Sigmoid colon (tissue), 7 donors: ENCODE data around the gene SNAI3. TPM values are rescaled to one million over a fixed set of nuclear protein-coding genes. Genes with fewer than 3 reads are reported as not detected.
A peak's percentile ranks its signal among the peaks of the same experiment; 100 is the strongest.

Source experiments
- DNase-seq: peaks from one replicate; pipeline ENCODE4 v3.0.0-alpha.2; 2019
- H3K27ac ChIP-seq, 4 donors: fragments of 200-600 bp; sonication (generic); one replicate each; pipeline ENCODE4 v1.5.1; 2016 to 2019; ENCODE audit warnings: mild to moderate bottlenecking in 1 of 4
- H3K27me3 ChIP-seq, 3 donors: fragments of 200-600 bp; sonication (generic); one replicate each; pipeline ENCODE4 v1.5.1; 2019; ENCODE audit warnings: mild to moderate bottlenecking in 1 of 3
- H3K36me3 ChIP-seq, 4 donors: fragments of 200-600 bp; sonication (generic); one replicate each; pipeline ENCODE4 v1.5.1; 2016 to 2019
- H3K4me1 ChIP-seq, 4 donors: fragments of 200-600 bp; sonication (generic); one replicate each; pipeline ENCODE4 v1.5.1; 2017 to 2019
- H3K4me3 ChIP-seq, 4 donors: fragments of 200-600 bp; sonication (generic); one replicate each; pipeline ENCODE4 v1.5.1; 2017 to 2019; ENCODE audit warnings: mild to moderate bottlenecking in 2 of 4, moderate library complexity in 1 of 4
- H3K9me3 ChIP-seq, 4 donors: fragments of 200-600 bp in 3 of 4; sonication (generic) in 3 of 4; one replicate each; pipeline versions ENCODE4 v1.5.1 to v1.6.1; 2013 to 2019
- CTCF ChIP-seq, 4 experiments: fragments of 450-650 bp in 3 of 4; fragments of 200-600 bp in 1 of 4; IDR thresholded peaks; one replicate each; pipeline ENCODE4 v1.5.1; 2016 to 2019; ENCODE audit warnings: antibody characterized with exemption in 4 of 4, mild to moderate bottlenecking in 3 of 4, moderate library complexity in 2 of 4
- EP300 ChIP-seq, 4 donors: sonication (generic); formaldehyde crosslinking; IDR thresholded peaks; one replicate each; pipeline ENCODE4 v1.6.1; 2017; ENCODE audit warnings: antibody characterized with exemption in 4 of 4
- POLR2A ChIP-seq, 2 donors: fragments of 450-650 bp; IDR thresholded peaks; one replicate each; pipeline ENCODE4 v1.6.1; 2016; ENCODE audit warnings: antibody characterized with exemption in 2 of 2, mild to moderate bottlenecking in 2 of 2, moderate library complexity in 2 of 2
- POLR2AphosphoS5 ChIP-seq, 4 donors: sonication (generic); formaldehyde crosslinking; IDR thresholded peaks; one replicate each; pipeline ENCODE4 v1.6.1; 2017; ENCODE audit warnings: antibody characterized with exemption in 4 of 4
- WGBS, 2 donors: extraction: QIAGEN DNeasy Blood & Tissue Kit; methylation state at CpG; one replicate each; pipeline ENCODE4 v1.1.7; 2013; 5-methylcytosine and 5-hydroxymethylcytosine counted together
- intact Hi-C: fragments of 100-400 bp; cut with DNase I; formaldehyde crosslinking; loops from one replicate; pipeline ENCODE4 v1.15.1; 2023
- polyA plus RNA-seq, 3 donors: library from polyadenylated mRNA; stranded (reverse); fragments of 200-250 nt; gene quantifications; one replicate each; pipeline ENCODE4 v1.2.3, GENCODE V29; 2013
- total RNA-seq, 4 donors: library from RNA; depleted of rRNA; stranded (reverse); fragments of >200 nt; gene quantifications; one replicate each; pipeline ENCODE4 v1.1.0, GENCODE V29; 2016
- donor health status: healthy with polysubstance abuse.
- donor health status: Bipolar disorder and iron deficiency.
- donor health status: healthy.

Gene SNAI3
- total RNA-seq (under 1 TPM in 2 of 4 donors, not detected in 2; 0.71 to 0.82 TPM), polyA plus RNA-seq (1 to 10 TPM in 1 of 3 donors, under 1 TPM in 2; 0.46 to 3.0 (median 0.60) TPM)

- intact Hi-C loops: no loop called here
- peaks cover 0 to 21% (median 17%) of the 10 kb centered on the region in 4 donors for H3K4me1 ChIP-seq
- TF ChIP-seq POLR2A (IDR thresholded peaks at IDR 0.05) (no peak), CTCF (IDR thresholded peaks at IDR 0.05) (no peak), EP300 (IDR thresholded peaks at IDR 0.05) (no peak), POLR2AphosphoS5 (IDR thresholded peaks at IDR 0.05) (no peak)
- H3K27me3 ChIP-seq: peaks cover 34 to 97% (median 85%) of the 10 kb centered on the region in 3 donors
- peak within 1 kb of the TSS; percentile 3 to 51 (median 34) for H3K4me3 ChIP-seq
- H3K36me3 ChIP-seq: no peaks in the 10 kb centered on the region
- 5 to 8% methylated on average over 65 of the region's 65 CpGs for WGBS, 2 donors
- H3K9me3 ChIP-seq: no peaks in the 10 kb centered on the region
- no peak for DNase-seq
- H3K27ac ChIP-seq: no peak within 1 kb of the TSS
Observed at GRCh38 chr16:88686439-88687253, at the start of gene SNAI3. Gene SNAI3 (minus strand): TSS chr16:88686507. CDS start chr16:88686406, 101 bp downstream.

GRCh38 chr16:88736088-88736487 is 49.8 kb upstream of the SNAI3 start:
- Histone ChIP-seq H3K27me3 (no peaks in the 10 kb centered on the region), H3K4me3 (no peak overlapping the region), H3K4me1 (peaks cover 0 to 10% (median 8%) of the 10 kb centered on the region in 4 donors), H3K27ac (no peak overlapping the region), H3K9me3 (no peaks in the 10 kb centered on the region), H3K36me3 (peaks cover 17 to 89% (median 61%) of the 10 kb centered on the region in 4 donors)
- WGBS, 2 donors: 96 to 97% methylated on average over 21 of the region's 21 CpGs
- intact Hi-C loops: loop anchor here (5.0 kb wide), 1 partner anchor 121 kb away; the partner anchor contains the start of genes GALNS and TRAPPC2L
- TF ChIP-seq CTCF (IDR thresholded peaks at IDR 0.05) (no peak), EP300 (IDR thresholded peaks at IDR 0.05) (no peak), POLR2AphosphoS5 (IDR thresholded peaks at IDR 0.05) (no peak), POLR2A (IDR thresholded peaks at IDR 0.05) (no peak)
- no peak for DNase-seq

- no peak overlapping the region for H3K27ac ChIP-seq
- TF ChIP-seq POLR2A (IDR thresholded peaks at IDR 0.05): no peak
- no peak for TF ChIP-seq EP300 (IDR thresholded peaks at IDR 0.05)
- no peak for TF ChIP-seq POLR2AphosphoS5 (IDR thresholded peaks at IDR 0.05)
- TF ChIP-seq CTCF (IDR thresholded peaks at IDR 0.05): no peak
- H3K27me3 ChIP-seq: no peaks in the 10 kb centered on the region
- no peak overlapping the region for H3K4me3 ChIP-seq
- intact Hi-C loops: loop anchor here (5.0 kb wide), 1 partner anchor 122 kb away; the partner anchor contains the start of genes GALNS and TRAPPC2L
- H3K36me3 ChIP-seq: peaks cover 20 to 89% (median 62%) of the 10 kb centered on the region in 4 donors
- peaks cover 0 to 10% (median 8%) of the 10 kb centered on the region in 4 donors for H3K4me1 ChIP-seq
- DNase-seq: no peak
- 88 to 93% methylated on average over 10 of the region's 10 CpGs for whole genome bisulfite sequencing, 2 donors
- H3K9me3 ChIP-seq: no peaks in the 10 kb centered on the region
Observed at GRCh38 chr16:88735616-88736015, 49.3 kb upstream of the SNAI3 start.

GRCh38 chr16:88735121-88735520 is 48.8 kb upstream of the SNAI3 start:
- Histone ChIP-seq H3K4me1 (peaks cover 0 to 10% (median 8%) of the 10 kb centered on the region in 4 donors), H3K27ac (no peak overlapping the region), H3K9me3 (no peaks in the 10 kb centered on the region), H3K4me3 (no peak overlapping the region), H3K36me3 (peaks cover 16 to 89% (median 59%) of the 10 kb centered on the region in 4 donors), H3K27me3 (no peaks in the 10 kb centered on the region)
- WGBS, 2 donors: 95% methylated on average over 16 of the region's 16 CpGs
- TF ChIP-seq POLR2A (IDR thresholded peaks at IDR 0.05) (no peak), POLR2AphosphoS5 (IDR thresholded peaks at IDR 0.05) (no peak), CTCF (IDR thresholded peaks at IDR 0.05) (no peak), EP300 (IDR thresholded peaks at IDR 0.05) (no peak)
- intact Hi-C loops: loop anchor here (5.0 kb wide), 1 partner anchor 122 kb away; the partner anchor contains the start of genes GALNS and TRAPPC2L
- DNase-seq: no peak
